Retinal pigment epithelial cell (primary cell): ENCODE results near the gene ADAR.

Experiments used
- DNase-seq: peaks from one replicate; pipeline ENCODE4 v3.0.0-alpha.2; 2010; ENCODE audit warnings: low read depth
- H3K4me3 ChIP-seq: 2 replicates; pipeline ENCODE4 v1.5.1; 2011; ENCODE audit warnings: mild to moderate bottlenecking, low read length, control low read depth, moderate library complexity
- CTCF ChIP-seq: conservative IDR thresholded peaks from 2 replicates; pipeline ENCODE4 v1.5.1; 2011; ENCODE audit warnings: low read depth, low read length, control low read depth, inconsistent platforms

Gene ADAR

GRCh38 chr1:154614901-154615300 lies 6.9 kb upstream of the ADAR start:
- no peak for DNase-seq
- no peak for TF ChIP-seq CTCF
- H3K4me3 ChIP-seq, result no peak overlapping the region

DNA sequence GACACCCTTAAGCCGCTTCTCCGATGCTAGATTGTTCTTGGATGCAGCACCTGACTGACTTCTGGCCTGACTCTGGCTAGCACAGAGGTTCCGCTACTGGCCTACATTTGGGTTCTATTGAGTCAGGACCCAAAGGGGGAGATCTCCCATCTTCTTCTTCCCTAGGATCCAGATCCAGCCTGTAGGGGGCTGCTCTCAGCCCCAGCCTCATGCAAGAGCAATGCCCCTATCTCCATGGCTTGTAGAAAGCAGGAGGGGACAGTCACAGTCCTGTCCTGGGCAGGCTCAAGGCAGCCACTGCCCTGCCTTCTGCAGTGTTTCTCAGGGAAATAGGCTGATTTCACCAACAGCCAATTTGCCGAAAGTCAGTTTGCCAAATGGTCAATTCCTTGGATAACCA lies 6.3 kb upstream of the ADAR start:
- no peak for DNase-seq
- no peak overlapping the region for H3K4me3 ChIP-seq
- TF ChIP-seq CTCF, result peak; percentile 7

DNA sequence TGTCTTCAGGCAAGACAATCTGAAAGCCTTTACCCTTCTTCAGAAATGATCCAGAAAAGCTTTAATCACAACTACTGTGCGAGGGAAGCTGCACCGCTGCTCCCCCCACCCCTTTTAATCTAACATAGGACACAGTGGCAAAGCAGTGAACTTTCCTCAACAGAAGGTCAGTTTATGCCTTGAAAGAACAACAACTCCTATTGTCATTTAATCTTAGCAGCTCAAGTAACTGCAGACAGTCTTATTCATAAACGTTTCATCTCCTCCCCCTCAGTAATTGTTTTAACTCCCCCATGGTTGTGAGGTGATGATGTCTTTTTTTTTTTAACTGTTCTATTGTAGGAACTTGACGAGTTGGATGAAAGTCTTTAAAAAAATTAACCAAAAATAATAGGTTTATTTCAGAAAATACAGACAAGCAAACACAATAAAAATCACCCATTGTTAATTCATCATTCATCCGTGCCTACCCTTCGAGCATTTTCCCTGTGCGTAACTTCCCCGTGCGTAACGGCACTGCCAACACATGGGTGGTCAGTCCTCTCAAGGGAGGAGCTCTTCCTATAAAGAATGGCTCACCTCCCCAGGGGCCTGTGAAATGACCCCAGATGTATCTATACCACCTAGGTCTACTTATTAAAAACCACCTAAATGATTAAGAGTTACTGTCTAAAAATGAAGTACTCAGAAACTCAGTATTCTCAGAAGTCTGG lies 3.3 kb upstream of the ADAR start:
- DNase-seq, result no peak
- H3K4me3 ChIP-seq, result no peak overlapping the region
- no peak for TF ChIP-seq CTCF

DNA sequence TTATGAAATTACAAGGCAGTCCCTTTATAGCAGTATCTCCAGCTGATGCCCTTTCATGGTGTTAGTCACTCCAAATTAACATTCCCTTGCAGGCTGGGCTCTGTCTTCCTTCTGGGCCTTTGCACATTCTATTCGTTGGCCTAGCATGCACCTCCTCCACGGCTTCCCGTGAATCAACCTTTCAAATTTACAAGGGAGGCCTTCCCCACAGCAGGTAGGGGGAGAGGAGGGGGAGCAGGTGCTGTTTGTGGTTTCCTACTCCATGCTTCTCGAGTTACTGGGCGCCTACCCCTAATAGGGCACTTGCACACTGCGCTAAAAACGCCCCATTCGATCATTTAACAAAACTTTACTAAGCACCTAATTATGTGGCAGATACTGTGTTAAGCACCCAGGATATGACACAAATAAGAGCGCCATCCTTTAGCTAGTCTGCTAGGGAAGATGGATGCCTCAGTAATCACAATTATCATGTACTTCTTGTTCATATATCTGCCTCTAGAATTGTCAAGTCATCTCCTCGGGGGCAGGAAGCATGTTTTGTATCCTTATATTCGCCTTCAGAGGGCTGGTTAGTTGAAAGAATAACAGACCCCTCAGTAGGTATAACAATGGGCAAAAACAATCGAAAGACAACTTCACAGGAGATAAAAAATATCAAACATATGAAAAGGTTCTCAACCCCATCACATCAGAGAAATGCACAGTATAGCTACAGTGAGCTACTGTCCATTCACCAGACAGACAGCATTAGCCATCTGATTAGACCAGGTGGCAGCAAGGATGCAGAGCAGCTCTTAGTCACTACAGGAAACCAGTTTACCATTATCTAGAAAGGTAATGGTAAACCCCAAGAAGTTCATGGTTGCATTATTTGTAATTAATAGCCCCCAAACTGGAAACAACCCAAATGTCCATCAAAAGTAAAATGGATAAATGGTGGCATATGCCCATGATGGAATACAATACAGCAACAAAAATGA lies 1.7 kb upstream of the ADAR start:
- no peak for TF ChIP-seq CTCF
- no peak for DNase-seq
- no peak overlapping the region for H3K4me3 ChIP-seq

DNA sequence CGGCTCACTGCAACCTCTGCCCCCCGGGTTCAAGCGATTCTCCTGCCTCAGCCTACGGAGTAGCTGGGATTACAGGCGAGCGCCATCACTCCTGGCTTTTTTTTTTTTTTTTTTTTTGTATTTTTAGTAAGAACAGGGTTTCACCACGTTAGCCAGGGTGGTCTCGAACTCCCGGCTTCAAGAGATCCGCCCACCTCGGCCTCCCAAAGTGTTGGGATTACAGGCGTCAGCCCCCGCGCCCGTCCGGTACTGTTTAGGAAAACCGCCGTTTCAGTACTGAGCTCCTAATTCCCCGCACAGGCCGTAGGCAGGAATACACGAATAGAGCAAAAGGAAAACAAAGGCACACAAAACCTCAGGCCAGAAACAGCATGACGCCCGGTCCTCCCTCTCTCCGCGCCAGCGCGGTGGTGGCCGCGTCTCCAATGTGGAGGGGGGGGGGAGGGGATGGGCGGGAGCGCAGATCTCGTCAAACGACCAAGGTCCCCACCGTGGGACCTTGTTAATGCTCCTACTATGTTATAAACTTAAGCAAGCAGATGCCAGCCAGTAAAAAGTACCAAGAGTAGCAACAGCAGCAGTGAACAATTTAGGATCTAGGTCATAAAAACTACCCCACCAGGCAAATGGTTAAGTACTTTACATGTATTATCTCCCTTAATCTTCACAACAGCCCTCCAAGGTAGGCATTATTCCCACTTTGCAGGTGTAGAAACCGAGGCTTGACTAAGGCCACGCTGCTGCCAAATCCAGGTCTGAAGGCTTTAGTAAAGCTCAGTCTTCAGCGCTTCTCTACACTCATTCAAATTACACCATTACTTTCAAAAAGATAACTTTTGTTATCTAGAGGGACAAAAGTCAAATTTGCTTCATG lies 648 bp upstream of the ADAR start:
- H3K4me3 ChIP-seq, result peak overlapping the region; percentile 79
- no peak for TF ChIP-seq CTCF
- no peak for DNase-seq

DNA sequence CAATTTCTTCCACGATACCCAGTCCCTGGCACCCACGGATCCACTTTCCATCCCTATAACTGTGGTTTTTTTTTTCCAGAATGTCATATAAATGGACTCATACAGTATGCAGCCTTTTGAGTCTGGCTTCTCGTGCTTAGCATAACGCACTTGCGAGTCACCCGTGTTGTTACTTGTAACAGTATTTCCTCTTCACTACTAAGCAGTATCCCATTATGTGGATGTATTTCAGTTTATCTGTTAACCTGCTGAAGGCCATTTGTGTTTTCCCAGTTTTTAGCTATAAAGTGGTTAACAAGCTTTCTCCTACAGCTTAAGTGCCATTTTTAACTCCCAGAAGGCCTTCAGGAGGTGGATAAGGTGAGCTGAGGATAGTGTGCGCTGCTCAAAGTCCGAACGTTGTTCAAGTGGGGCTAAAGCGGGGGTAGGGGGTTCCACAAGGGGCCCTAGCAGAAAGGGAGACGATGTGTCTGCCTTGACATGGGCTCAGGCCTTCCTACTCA lies 829 bp downstream of the ADAR start:
- TF ChIP-seq CTCF, result no peak
- DNase-seq, result no peak
- peak overlapping the region; percentile 79 for H3K4me3 ChIP-seq
